Ishikawa (cell line): ENCODE results near the gene MACROD2.

Experiments used
- EP300 ChIP-seq: IDR thresholded peaks from 2 replicates; pipeline ENCODE4 v1.6.1; 2012; ENCODE audit warnings: borderline replicate concordance
- FOXM1 ChIP-seq: IDR thresholded peaks from 2 replicates; pipeline ENCODE4 v1.6.1; 2012; ENCODE audit warnings: low read depth, borderline replicate concordance
- NFIC ChIP-seq: IDR thresholded peaks from 2 replicates; pipeline ENCODE4 v1.6.1; 2012
- RAD21 ChIP-seq: IDR thresholded peaks from 2 replicates; pipeline ENCODE4 v1.6.1; 2012; ENCODE audit warnings: low read depth
- REST ChIP-seq: IDR thresholded peaks from 2 replicates; pipeline ENCODE4 v1.6.1; 2012; ENCODE audit warnings: low read depth, mild to moderate bottlenecking
- TAF1 ChIP-seq: IDR thresholded peaks from 2 replicates; pipeline ENCODE4 v1.6.1; 2012; ENCODE audit warnings: low read depth, mild to moderate bottlenecking
- USF1 ChIP-seq: IDR thresholded peaks from 2 replicates; pipeline ENCODE4 v1.6.1; 2012
- TF ChIP-seq, protein P1 (sequence below): IDR thresholded peaks from 2 replicates; pipeline ENCODE4 v1.6.1; 2012

GRCh38 chr20:14709439-14709838 is 714.1 kb downstream of the MACROD2 start:
- TF ChIP-seq RAD21 = no peak
- no peak for TF ChIP-seq EP300
- TF ChIP-seq USF1 = no peak
- TF ChIP-seq FOXM1 = no peak
- no peak for TF ChIP-seq NFIC
- TF ChIP-seq, protein P1, sequence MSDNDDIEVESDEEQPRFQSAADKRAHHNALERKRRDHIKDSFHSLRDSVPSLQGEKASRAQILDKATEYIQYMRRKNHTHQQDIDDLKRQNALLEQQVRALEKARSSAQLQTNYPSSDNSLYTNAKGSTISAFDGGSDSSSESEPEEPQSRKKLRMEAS = no peak
- no peak for TF ChIP-seq REST
- no peak for TF ChIP-seq TAF1
